ENCODE results near the gene CDS1. TPM values are rescaled to one million over a fixed set of nuclear protein-coding genes. Genes with fewer than 3 reads are reported as not detected.

The CDS1 gene
- total RNA-seq, 1 donor from 2014 or later: 18.8 TPM

DNA sequence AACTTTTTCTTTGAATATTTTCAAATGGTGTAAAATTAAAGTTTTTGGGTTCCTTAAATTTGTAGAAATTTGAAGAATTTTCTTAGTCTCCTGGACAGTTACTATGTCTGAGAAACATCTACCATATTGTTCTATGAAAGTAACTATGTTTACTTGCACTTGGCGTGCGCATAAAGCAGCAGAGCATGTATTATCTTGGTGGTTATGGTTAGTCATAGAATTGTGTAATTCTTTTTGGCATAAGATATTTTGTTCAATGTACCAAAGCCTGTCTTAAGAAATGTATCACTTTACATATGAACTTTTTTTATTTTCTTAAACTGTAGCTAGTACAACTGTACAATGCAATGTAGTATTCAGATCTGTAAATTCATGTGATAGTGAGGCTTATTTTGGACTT, 49.2 kb downstream of the CDS1 start:
- DNase-seq (ENCODE audit: low read depth): no peak
- TF ChIP-seq, protein P1, sequence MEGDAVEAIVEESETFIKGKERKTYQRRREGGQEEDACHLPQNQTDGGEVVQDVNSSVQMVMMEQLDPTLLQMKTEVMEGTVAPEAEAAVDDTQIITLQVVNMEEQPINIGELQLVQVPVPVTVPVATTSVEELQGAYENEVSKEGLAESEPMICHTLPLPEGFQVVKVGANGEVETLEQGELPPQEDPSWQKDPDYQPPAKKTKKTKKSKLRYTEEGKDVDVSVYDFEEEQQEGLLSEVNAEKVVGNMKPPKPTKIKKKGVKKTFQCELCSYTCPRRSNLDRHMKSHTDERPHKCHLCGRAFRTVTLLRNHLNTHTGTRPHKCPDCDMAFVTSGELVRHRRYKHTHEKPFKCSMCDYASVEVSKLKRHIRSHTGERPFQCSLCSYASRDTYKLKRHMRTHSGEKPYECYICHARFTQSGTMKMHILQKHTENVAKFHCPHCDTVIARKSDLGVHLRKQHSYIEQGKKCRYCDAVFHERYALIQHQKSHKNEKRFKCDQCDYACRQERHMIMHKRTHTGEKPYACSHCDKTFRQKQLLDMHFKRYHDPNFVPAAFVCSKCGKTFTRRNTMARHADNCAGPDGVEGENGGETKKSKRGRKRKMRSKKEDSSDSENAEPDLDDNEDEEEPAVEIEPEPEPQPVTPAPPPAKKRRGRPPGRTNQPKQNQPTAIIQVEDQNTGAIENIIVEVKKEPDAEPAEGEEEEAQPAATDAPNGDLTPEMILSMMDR (IDR thresholded peaks at IDR 0.05; ENCODE audit: insufficient read depth, low read length, poor library complexity, severe bottlenecking): no peak
- H3K4me3 ChIP-seq (ENCODE audit: low read depth, low read length): no peak overlapping the region
- H3K27me3 ChIP-seq (ENCODE audit: control insufficient read depth, insufficient read depth, low read length): no peaks in the 10 kb centered on the region
- no peaks in the 10 kb centered on the region for H3K36me3 ChIP-seq (ENCODE audit: control insufficient read depth, insufficient read depth, low read length)

DNA sequence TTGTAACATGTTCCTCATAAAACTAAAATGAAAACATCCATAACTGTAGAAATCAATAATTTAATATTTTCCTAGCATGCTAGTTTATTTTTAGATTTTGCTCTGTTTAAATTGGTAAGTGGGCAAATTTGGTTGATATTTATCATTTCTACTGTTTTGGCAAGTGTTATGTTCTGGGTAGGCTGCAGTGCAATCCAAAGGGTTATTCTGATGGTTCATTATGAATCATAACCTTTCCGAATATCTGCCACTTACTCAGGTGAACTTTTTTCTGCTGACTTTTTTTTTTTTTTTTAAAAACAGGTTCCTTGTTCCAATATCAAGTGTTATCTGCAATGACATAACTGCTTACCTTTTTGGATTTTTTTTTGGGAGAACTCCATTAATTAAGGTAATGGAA, 52.0 kb downstream of the CDS1 start:
- TF ChIP-seq, protein P1 (IDR thresholded peaks at IDR 0.05; ENCODE audit: insufficient read depth, low read length, poor library complexity, severe bottlenecking): no peak
- no peak overlapping the region for H3K4me3 ChIP-seq (ENCODE audit: low read depth, low read length)
- no peak for DNase-seq (ENCODE audit: low read depth)
- H3K36me3 ChIP-seq (ENCODE audit: control insufficient read depth, insufficient read depth, low read length): no peaks in the 10 kb centered on the region
- no peaks in the 10 kb centered on the region for H3K27me3 ChIP-seq (ENCODE audit: control insufficient read depth, insufficient read depth, low read length)

DNA sequence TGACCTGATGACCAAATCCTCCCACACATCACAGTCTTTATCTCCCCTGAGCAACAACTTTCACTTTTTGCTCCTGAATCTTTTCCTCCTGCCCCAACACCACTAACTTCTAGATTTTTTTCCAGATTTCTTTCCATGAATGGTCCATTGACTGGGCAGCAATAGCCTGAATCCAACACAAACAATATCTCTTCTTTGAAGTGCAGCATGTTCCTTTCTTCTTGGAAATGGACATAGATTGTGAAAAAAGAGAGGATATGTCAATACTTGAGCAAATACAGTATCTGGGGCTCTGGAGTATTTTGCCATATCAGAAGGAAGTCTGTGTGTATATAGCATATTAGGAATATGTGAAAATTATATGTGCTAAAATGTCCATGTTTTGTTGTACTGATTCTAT, 55.2 kb downstream of the CDS1 start:
- TF ChIP-seq, protein P1 (IDR thresholded peaks at IDR 0.05; ENCODE audit: insufficient read depth, low read length, poor library complexity, severe bottlenecking): no peak
- H3K4me3 ChIP-seq (ENCODE audit: low read depth, low read length): no peak overlapping the region
- no peaks in the 10 kb centered on the region for H3K27me3 ChIP-seq (ENCODE audit: control insufficient read depth, insufficient read depth, low read length)
- H3K36me3 ChIP-seq (ENCODE audit: control insufficient read depth, insufficient read depth, low read length): no peaks in the 10 kb centered on the region
- no peak for DNase-seq (ENCODE audit: low read depth)

DNA sequence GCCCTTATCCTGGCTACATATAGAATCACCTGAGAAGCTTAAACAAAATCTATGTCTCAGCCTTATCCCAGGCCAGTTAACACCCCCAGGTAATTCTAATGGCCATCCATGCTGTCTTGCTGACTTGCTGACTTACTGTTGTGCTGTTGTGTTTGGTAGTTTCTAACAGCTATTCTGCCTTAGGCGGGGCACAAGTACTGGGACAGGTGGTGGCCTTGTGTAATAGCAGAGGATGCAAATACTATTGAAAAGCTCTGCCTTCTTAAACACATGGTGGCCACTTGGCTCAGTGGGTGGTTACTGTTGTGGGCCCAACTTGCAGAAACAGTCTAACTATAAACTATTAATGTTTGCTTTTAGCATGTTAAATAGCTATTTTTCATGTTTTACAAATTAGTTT, 56.2 kb downstream of the CDS1 start:
- no peaks in the 10 kb centered on the region for H3K36me3 ChIP-seq (ENCODE audit: control insufficient read depth, insufficient read depth, low read length)
- no peak overlapping the region for H3K4me3 ChIP-seq (ENCODE audit: low read depth, low read length)
- DNase-seq (ENCODE audit: low read depth): no peak
- H3K27me3 ChIP-seq (ENCODE audit: control insufficient read depth, insufficient read depth, low read length): no peaks in the 10 kb centered on the region
- TF ChIP-seq, protein P1 (IDR thresholded peaks at IDR 0.05; ENCODE audit: insufficient read depth, low read length, poor library complexity, severe bottlenecking): no peak

DNA sequence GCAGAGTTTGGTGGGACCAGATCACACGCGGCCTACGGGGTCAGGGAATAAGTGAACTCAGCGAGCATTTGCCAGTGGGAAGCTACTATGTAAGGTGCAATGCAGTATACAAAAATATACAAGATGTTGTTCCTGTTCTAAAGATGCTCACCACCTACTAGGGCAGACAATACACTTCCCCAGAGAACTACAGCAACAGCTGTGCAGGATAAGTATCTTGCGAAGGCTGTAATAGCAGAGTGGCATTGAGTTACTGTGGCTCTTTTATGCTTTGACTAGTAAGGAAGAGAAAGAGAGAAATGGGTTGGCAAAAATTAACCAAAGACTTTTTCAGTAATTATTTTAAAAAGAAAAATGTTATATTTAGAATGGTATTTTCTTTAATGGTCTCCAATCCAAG, 61.2 kb downstream of the CDS1 start:
- Histone ChIP-seq H3K27me3 (ENCODE audit: control insufficient read depth, insufficient read depth, low read length) (no peaks in the 10 kb centered on the region), H3K4me3 (ENCODE audit: low read depth, low read length) (no peak overlapping the region), H3K36me3 (ENCODE audit: control insufficient read depth, insufficient read depth, low read length) (no peaks in the 10 kb centered on the region)
- DNase-seq (ENCODE audit: low read depth): no peak
- TF ChIP-seq, protein P1 (IDR thresholded peaks at IDR 0.05; ENCODE audit: insufficient read depth, low read length, poor library complexity, severe bottlenecking): no peak

DNA sequence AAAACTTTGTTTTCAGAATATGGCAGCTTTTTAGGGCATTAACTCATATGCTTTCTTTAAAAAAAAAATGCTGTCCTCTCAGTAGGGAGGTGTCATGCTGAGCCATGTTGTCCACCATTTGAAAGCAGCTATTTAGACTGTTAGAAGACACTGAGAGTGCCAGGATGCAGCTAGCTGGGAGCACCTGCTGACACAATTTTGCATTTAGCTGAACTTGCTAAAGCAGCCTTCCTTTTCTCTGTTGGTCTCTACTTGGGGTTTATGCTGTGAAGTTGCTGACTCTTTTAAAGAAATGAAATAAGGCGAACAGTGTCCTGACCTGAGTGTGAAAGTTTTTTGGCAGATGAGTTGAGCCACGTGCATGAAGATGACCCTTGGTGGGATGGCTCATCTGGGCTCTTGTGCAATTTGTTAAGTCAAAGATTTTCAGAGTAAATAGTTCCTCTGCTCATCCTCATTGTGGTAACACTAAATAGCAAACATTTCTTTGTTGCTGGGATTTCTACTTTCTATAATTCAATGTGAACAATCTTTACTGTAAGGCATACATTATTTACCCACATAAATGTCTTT, 64.5 kb downstream of the CDS1 start:
- Histone ChIP-seq H3K4me3 (ENCODE audit: low read depth, low read length) (no peak overlapping the region), H3K36me3 (ENCODE audit: control insufficient read depth, insufficient read depth, low read length) (no peaks in the 10 kb centered on the region), H3K27me3 (ENCODE audit: control insufficient read depth, insufficient read depth, low read length) (no peaks in the 10 kb centered on the region)
- DNase-seq (ENCODE audit: low read depth): no peak
- TF ChIP-seq, protein P1 (IDR thresholded peaks at IDR 0.05; ENCODE audit: insufficient read depth, low read length, poor library complexity, severe bottlenecking): no peak
